ENCODE results near the gene WDR35. TPM values are rescaled to one million over a fixed set of nuclear protein-coding genes. Genes with fewer than 3 reads are reported as not detected.

The WDR35 gene
- total and polyA plus RNA-seq, 2 of the 4 experiments (the other 2 are of a cell fraction) = 3.4 to 8.1 TPM

DNA sequence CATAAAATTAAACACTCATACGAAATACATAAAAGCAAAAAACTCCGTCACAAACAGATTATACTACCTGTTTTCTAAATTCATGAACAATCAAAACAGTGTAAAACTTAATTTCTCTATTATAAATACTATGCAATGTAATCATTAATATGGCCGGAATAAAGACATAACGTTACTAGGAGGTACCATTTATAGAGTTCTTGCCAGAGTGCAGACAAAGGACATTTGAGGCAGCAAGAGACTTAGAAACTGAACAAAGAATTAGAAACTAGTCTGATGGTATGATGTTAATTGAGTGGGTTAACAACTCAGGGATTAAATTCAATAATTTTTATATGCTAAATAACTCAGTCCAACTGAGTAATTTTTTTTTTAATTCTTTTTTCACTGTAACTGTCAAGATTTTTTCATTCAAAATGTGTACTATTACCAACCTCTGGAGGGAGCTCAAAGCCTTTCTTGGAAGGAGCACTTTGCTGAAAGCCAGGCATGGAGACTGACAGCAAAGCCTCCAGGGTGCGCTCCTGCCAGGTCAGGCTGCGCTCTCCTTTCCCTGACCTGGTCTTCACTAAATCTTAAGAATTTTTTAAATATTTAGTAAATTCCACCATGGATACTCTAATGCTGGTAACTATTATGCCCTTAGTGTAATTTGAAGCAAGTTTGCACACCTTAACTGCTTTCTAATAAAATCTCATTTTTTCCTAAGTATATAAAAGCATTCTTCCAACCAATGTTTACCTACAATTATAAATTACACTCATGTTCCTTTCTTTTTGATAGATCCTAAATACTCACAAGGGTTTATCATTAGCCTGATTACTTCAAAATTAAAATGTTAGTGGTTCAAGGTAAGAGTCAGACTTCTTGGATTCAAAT, 34.1 kb downstream of the WDR35 start:
- ATAC-seq (ENCODE audit: low read depth) (peak; percentile 99), DNase-seq (peak; percentile 77)
- ChIA-PET POLR2A (ENCODE audit: unreplicated experiment) (interaction anchor here (0.5 to 0.6 kb wide), 4 partner anchors 9 to 340 kb away, joined by 3 to 20 read pairs (median 3); no protein-coding TSS in a partner anchor), CTCF (interaction anchor here (0.6 to 1.6 kb wide), 9 partner anchors 8 to 335 kb away, joined by 3 to 6 read pairs (median 3); no protein-coding TSS in a partner anchor)
- no peak overlapping the region for H3K27ac ChIP-seq (ENCODE audit: insufficient read depth, low read length)
- no peak overlapping the region for H4K5ac ChIP-seq (ENCODE audit: low read depth, low read length)
- BruUV-seq (replicated peaks) = no TSS peak
- no peak overlapping the region for H3K9ac ChIP-seq (ENCODE audit: low read depth, low read length)
- H2BK15ac ChIP-seq (ENCODE audit: low read depth, low read length) = no peak overlapping the region
- no peaks in the 10 kb centered on the region for H3K79me1 ChIP-seq (ENCODE audit: low read depth in 1 of 2, low read length in 2 of 2)
- no peak overlapping the region for H3K18ac ChIP-seq (ENCODE audit: low read depth, low read length)
- no peak overlapping the region for H4K91ac ChIP-seq (ENCODE audit: insufficient read depth, low read depth, low read length)
- WGBS, 2 experiments (ENCODE audit: extremely low coverage in 2 of 2, insufficient read length in 1 of 2) = 100% methylated on average over 2 of the region's 6 CpGs; no CpG with 5 or more reads in 1 of the 2 experiments
- peaks cover 3% of the 10 kb centered on the region; the same call in 1 of the 2 replicates for H3K36me3 ChIP-seq (ENCODE audit: control insufficient read depth, insufficient read depth, low read length)
- H3K23ac ChIP-seq (ENCODE audit: low read depth, low read length) = no peak overlapping the region
- no peaks in the 10 kb centered on the region for H3K4me1 ChIP-seq (ENCODE audit: control insufficient read depth, insufficient read depth, low read length)
- in situ Hi-C loops (cut with MboI; ENCODE audit: low sequenced_read_pairs) = no loop called here
- no peak overlapping the region for H2AFZ ChIP-seq (replicated peaks; ENCODE audit: low read length, poor library complexity)
- no peak overlapping the region for H2BK120ac ChIP-seq (ENCODE audit: low read depth, low read length)
- intact Hi-C loops (cut with micrococcal nuclease) = loop anchor here (1.0 to 5.0 kb wide), 4 partner anchors 35 to 143 kb away; partner anchors contain the start of gene WDR35
- no peak overlapping the region for H2BK20ac ChIP-seq (ENCODE audit: low read depth, low read length)
- H2AK9ac ChIP-seq (replicated peaks; ENCODE audit: low read depth, low read length, poor library complexity) = no peak overlapping the region
- dilution Hi-C loops (cut with HindIII; ENCODE audit: low sequenced_read_pairs, unreplicated experiment) = no loop called here
- no peak overlapping the region for H3K4me2 ChIP-seq (ENCODE audit: low read depth, low read length)
- H3K14ac ChIP-seq (replicated peaks; ENCODE audit: low read depth, low read length) = no peak overlapping the region
- H4K20me1 ChIP-seq (ENCODE audit: insufficient read depth, low read length) = no peaks in the 10 kb centered on the region
- no peaks in the 10 kb centered on the region for H3K9me1 ChIP-seq (ENCODE audit: insufficient read depth, low read length)
- H2AK5ac ChIP-seq (ENCODE audit: low read depth, low read length) = no peak overlapping the region
- H3K56ac ChIP-seq (ENCODE audit: extremely low read depth, insufficient read depth, low read length) = no peak overlapping the region
- TF ChIP-seq POLR2A (IDR thresholded peaks at IDR 0.05; ENCODE audit: low read depth, low read length) (0 out of 2 replicates have a peak, but pooled peaks have one; percentile 37), SMC3 (IDR thresholded peaks at IDR 0.05; ENCODE audit: low read depth, low read length) (peak; percentile 96), RAD21 (IDR thresholded peaks at IDR 0.05; ENCODE audit: low read length) (peak; percentile 93), CEBPB (IDR thresholded peaks at IDR 0.05; ENCODE audit: low read depth, low read length) (no peak)
- TF ChIP-seq, protein P1, sequence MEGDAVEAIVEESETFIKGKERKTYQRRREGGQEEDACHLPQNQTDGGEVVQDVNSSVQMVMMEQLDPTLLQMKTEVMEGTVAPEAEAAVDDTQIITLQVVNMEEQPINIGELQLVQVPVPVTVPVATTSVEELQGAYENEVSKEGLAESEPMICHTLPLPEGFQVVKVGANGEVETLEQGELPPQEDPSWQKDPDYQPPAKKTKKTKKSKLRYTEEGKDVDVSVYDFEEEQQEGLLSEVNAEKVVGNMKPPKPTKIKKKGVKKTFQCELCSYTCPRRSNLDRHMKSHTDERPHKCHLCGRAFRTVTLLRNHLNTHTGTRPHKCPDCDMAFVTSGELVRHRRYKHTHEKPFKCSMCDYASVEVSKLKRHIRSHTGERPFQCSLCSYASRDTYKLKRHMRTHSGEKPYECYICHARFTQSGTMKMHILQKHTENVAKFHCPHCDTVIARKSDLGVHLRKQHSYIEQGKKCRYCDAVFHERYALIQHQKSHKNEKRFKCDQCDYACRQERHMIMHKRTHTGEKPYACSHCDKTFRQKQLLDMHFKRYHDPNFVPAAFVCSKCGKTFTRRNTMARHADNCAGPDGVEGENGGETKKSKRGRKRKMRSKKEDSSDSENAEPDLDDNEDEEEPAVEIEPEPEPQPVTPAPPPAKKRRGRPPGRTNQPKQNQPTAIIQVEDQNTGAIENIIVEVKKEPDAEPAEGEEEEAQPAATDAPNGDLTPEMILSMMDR (conservative IDR thresholded peaks at IDR 0.05; ENCODE audit: low read depth, low read length) = peak; percentile 99
- no peaks in the 10 kb centered on the region for H3K27me3 ChIP-seq (ENCODE audit: control insufficient read depth, insufficient read depth, low read length)
- H3K4ac ChIP-seq (ENCODE audit: low read depth, low read length) = no peak overlapping the region
- H3K4me3 ChIP-seq (ENCODE audit: insufficient read depth, low read depth, low read length) = no peak overlapping the region
- H2BK5ac ChIP-seq (ENCODE audit: low read depth, low read length, poor library complexity, severe bottlenecking) = no peak overlapping the region
- H4K8ac ChIP-seq (ENCODE audit: low read depth in 2 of 2, low read length in 2 of 2) = no peak overlapping the region
- H3K9me3 ChIP-seq (ENCODE audit: control insufficient read depth, insufficient read depth, low read length) = no peaks in the 10 kb centered on the region
